Ectodermal cell (in vitro differentiated cells): Measurements from ENCODE around the gene ZBTB9.

Experiments used
- H3K27ac ChIP-seq: 2 replicates; pipeline ENCODE4 v1.7.0; 2013; ENCODE audit warnings: mild to moderate bottlenecking, low read depth, low read length; ENCODE audit not compliant: insufficient read depth, poor library complexity, severe bottlenecking
- H3K27me3 ChIP-seq: 2 replicates; pipeline ENCODE4 v1.7.0; 2013; ENCODE audit warnings: mild to moderate bottlenecking, low read length; ENCODE audit not compliant: insufficient read depth, control insufficient read depth, poor library complexity, severe bottlenecking
- H3K36me3 ChIP-seq: one replicate; pipeline ENCODE4 v1.7.0; 2013; ENCODE audit warnings: low read length; ENCODE audit not compliant: control insufficient read depth, insufficient read depth
- H3K4me1 ChIP-seq: one replicate; pipeline ENCODE4 v1.7.0; 2013; ENCODE audit warnings: low read length; ENCODE audit not compliant: control insufficient read depth, insufficient read depth
- H3K4me3 ChIP-seq: 2 replicates; pipeline ENCODE4 v1.7.0; 2013; ENCODE audit warnings: low read depth, low read length, control low read depth; ENCODE audit not compliant: insufficient read depth
- H3K9me3 ChIP-seq: 2 replicates; pipeline ENCODE4 v1.7.0; 2013; ENCODE audit warnings: mild to moderate bottlenecking, low read length, moderate library complexity; ENCODE audit not compliant: control insufficient read depth
- WGBS, 2 experiments: methylation state at CpG; one replicate each; pipeline ENCODE4 v1.1.7; 2013; ENCODE audit warnings: missing lambda C conversion rate in 2 of 2; 5-methylcytosine and 5-hydroxymethylcytosine counted together

Gene ZBTB9

GRCh38 chr6:33492093-33492492 is 37.7 kb downstream of the ZBTB9 start:
- Histone ChIP-seq H3K27me3 (no peaks in the 10 kb centered on the region), H3K36me3 (no peaks in the 10 kb centered on the region), H3K4me3 (no peak overlapping the region), H3K9me3 (no peaks in the 10 kb centered on the region), H3K27ac (no peak overlapping the region), H3K4me1 (no peaks in the 10 kb centered on the region)
- WGBS, 2 experiments: 40 to 49% methylated on average over 4 of the region's 4 CpGs

- H3K36me3 ChIP-seq: no peaks in the 10 kb centered on the region
- H3K9me3 ChIP-seq: no peaks in the 10 kb centered on the region
- 93 to 96% methylated on average over 7 of the region's 7 CpGs for WGBS, 2 experiments
- no peaks in the 10 kb centered on the region for H3K27me3 ChIP-seq
- H3K27ac ChIP-seq: no peak overlapping the region
- no peaks in the 10 kb centered on the region for H3K4me1 ChIP-seq
- H3K4me3 ChIP-seq: no peak overlapping the region
Measured at GRCh38 chr6:33497157-33497556, 42.8 kb downstream of the ZBTB9 start.

- WGBS, 2 experiments: 92 to 93% methylated on average over 23 of the region's 23 CpGs
- Histone ChIP-seq H3K4me3 (no peak overlapping the region), H3K27me3 (no peaks in the 10 kb centered on the region), H3K4me1 (no peaks in the 10 kb centered on the region), H3K36me3 (no peaks in the 10 kb centered on the region), H3K9me3 (no peaks in the 10 kb centered on the region), H3K27ac (no peak overlapping the region)
Measured at GRCh38 chr6:33502486-33502885, 48.1 kb downstream of the ZBTB9 start.

- Histone ChIP-seq H3K4me1 (no peaks in the 10 kb centered on the region), H3K27me3 (no peaks in the 10 kb centered on the region), H3K4me3 (no peak overlapping the region), H3K9me3 (no peaks in the 10 kb centered on the region), H3K36me3 (no peaks in the 10 kb centered on the region), H3K27ac (no peak overlapping the region)
Measured at GRCh38 chr6:33504486-33504885, 50.1 kb downstream of the ZBTB9 start.

GRCh38 chr6:33505548-33506370 is 51.4 kb downstream of the ZBTB9 start:
- Histone ChIP-seq H3K27me3 (no peaks in the 10 kb centered on the region), H3K27ac (no peak overlapping the region), H3K4me3 (no peak overlapping the region), H3K4me1 (no peaks in the 10 kb centered on the region), H3K9me3 (no peaks in the 10 kb centered on the region), H3K36me3 (no peaks in the 10 kb centered on the region)
- WGBS, 2 experiments: 86 to 91% methylated on average over 5 to 6 of the region's 7 CpGs
